Left lobe of liver (tissue), 2 donors: ENCODE results near the gene APOH. TPM values are rescaled to one million over a fixed set of nuclear protein-coding genes. Genes with fewer than 3 reads are reported as not detected.

Experiments
- ATAC-seq: fragments of 200-7000 bp; cut with Tn5 transposase; one replicate; pipeline ENCODE4 v1.9.1; 2020; ENCODE audit warnings: mild to moderate bottlenecking, moderate library complexity
- DNase-seq: peaks from one replicate; pipeline ENCODE4 v3.0.0-alpha.2; 2020; ENCODE audit warnings: low spot score
- total RNA-seq: library from RNA; stranded (reverse); gene quantifications from one replicate; pipeline ENCODE4 v1.2.1, GENCODE V29; 2021
- donor health status: DM: no; HTN: no; CAD: no; lungs with moderate emphysema.
- donor health status: DM: no; HTN: yes; CAD: no.

APOH gene
- total RNA-seq, 1 donor from 2014 or later: 3,947 TPM

DNA sequence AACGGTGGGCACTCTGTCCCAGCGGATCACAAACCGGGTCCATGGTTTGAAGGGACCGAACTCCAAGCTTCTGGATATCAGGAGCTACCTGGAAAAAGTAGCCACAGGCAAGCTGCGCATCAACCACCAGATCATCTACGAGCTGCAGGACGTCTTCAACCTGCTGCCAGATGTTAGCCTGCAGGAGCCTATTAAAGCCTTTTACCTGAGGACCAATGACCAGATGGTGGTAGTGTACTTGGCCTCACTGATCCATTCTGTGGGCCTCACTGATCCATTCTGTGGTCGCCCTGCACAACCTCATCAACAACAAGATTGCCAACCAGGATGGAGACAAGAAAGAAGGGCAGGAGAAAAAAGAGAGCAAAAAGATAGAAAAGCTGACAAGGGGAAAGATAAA, 31.0 kb downstream of the APOH start:
- ATAC-seq: no peak

GRCh38 chr17:66192378-66192687, 36.9 kb downstream of the APOH start:
- ATAC-seq (no peak), DNase-seq (no peak)

More for the DNA sequence above, 31.0 kb downstream of the APOH start:
- no peak for DNase-seq

GRCh38 chr17:66191593-66192377, 37.4 kb downstream of the APOH start, which contains the start of gene CEP112:
Gene CEP112, minus strand, starts transcription at chr17:66192133.
- ATAC-seq (peak; percentile 89), DNase-seq (peak; percentile 77)

DNA sequence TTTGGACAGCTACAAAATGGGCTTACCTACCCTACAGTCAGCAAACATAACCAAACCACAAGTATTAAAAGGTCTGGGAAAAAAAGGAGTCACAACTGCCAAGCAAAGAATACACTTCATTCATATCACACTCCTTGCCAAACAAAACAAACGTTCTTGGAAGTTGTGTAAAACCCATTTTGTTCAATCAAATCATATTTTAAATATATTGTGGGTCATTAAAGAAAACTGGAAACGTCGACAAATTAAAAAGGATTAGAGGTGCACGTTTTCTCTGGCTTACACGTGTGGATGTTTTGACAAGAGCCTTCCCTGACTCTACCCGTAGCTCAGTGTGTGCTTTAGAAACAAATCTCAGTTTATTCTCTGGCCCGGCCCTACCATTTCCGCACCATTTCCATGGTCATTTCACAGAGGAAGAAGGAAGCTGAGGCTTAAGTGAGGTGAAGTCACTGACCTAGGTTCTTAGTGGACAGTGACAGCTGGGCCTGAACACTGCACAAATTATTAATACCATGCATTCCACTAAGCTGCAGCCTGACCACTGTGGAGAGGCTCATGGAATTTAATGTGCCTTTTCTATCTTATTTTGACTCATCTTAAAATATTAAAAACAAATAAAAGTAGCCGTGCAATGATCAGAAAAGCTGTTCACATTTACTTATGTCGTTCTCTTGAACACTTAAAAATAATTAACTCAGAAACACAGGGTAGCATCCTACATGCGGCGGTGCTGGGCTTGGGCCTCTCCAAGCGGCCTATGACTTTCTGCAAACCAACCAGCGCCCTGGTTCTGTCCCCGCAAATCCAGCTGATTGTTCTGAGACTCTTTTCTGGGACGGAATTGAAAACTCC, 38.2 kb downstream of the APOH start:
- no peak for DNase-seq
- ATAC-seq: peak; percentile 33

DNA sequence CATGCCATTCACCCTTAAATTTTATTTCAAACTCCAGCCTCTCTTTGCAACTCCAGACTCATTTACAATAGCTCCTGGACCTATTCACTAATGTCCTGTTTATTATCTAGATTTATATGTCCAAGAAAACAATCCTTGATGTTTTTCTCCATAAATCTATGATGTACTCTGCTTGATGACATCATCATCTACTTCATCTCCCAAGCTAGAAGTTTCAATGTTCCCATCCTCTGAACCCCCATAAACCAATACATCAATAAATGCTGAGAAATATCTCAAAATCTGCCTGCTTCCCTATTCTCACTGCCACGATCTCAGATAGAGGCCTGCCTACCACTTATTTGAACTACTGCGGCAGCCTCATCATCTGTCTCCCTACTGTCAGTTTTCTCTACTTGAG, 41.5 kb downstream of the APOH start:
- ATAC-seq: no peak
- DNase-seq: no peak

DNA sequence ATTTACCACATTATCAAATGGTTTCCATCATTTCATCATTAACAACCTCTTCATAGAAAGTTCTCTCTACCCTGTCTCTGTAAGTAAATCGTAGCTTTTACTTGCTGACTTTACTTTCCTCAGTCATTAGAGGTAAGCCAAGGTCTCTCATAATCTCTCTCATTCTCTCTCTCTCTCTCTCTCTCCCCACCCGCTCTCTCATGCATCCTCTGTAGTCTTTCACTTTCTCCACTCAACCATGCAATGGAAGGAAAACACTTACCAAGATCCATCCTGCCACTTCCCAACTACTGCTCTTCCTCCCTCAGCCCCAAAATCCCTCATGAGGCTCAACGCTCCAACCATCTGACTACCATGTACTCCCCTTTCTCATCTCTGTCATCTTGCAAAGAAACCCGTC, 43.4 kb downstream of the APOH start:
- ATAC-seq (no peak), DNase-seq (no peak)

- DNase-seq: no peak
- ATAC-seq: no peak
Measured at GRCh38 chr17:66184392-66184791, 44.8 kb downstream of the APOH start.

- DNase-seq (no peak), ATAC-seq (no peak)
Measured at GRCh38 chr17:66183529-66183928, 45.7 kb downstream of the APOH start.

DNA sequence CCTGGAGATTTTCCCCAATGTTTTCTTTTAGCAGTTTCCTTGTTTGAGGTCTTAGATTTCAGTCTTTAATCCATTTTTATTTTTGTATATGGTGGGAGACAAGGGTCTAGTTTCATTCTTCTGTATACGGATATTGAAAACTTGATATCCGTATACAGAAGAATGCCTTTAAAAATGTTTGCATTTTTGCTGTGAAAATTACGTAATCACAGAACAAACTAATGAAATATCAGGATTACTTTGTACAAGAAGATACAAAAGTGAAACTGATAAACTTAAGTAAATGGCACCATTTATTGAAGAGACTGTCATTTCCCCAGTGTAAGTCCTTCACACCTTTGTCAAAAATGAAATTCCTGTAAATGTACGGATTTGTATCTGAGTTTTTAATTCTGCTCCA, 50.6 kb downstream of the APOH start:
- no peak for ATAC-seq

DNA sequence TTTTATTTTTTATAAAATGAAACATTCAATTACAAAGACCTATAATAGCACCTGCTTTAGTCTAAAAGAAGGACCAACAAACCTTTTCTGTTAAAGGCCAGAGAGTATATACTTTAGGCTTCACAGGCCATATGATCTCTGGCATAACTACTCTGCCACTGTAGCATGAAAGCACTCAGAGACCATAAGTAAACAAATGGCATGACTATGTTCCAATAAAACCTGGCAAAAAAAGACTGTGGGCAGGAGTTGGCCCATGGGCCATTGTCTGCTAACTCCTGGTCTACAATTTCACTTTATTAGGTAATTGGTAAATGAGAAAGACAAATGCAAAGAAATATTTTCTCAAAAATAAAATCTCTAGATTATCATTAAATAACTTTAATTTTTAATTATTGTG, 52.2 kb downstream of the APOH start:
- DNase-seq (no peak), ATAC-seq (peak; percentile 92)

More for the DNA sequence above, 50.6 kb downstream of the APOH start:
- DNase-seq: no peak

DNA sequence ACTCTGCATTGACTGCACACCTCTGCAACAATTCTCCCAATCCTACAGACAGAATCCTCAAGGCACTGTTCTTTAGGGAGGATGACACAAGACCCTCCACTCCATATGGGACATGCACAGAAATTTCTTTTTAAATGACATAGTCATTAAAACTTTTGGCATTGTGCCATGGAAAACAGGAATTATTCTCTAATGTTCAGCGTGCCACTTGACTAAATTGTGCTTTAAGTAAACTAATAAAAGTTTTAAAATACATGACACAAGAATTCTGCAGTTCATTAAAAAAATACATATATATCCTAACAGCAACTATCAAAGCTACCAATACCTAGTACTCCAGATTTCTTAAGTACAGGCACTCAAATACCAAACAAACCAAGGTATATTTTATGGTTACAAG, 53.3 kb downstream of the APOH start:
- ATAC-seq (no peak), DNase-seq (no peak)

GRCh38 chr17:66172691-66173223, 56.5 kb downstream of the APOH start:
- ATAC-seq (no peak), DNase-seq (no peak)

- DNase-seq: no peak
- ATAC-seq: no peak
Measured at GRCh38 chr17:66172144-66172543, 57.1 kb downstream of the APOH start.

GRCh38 chr17:66171692-66172091, 57.5 kb downstream of the APOH start:
- ATAC-seq (no peak), DNase-seq (no peak)

DNA sequence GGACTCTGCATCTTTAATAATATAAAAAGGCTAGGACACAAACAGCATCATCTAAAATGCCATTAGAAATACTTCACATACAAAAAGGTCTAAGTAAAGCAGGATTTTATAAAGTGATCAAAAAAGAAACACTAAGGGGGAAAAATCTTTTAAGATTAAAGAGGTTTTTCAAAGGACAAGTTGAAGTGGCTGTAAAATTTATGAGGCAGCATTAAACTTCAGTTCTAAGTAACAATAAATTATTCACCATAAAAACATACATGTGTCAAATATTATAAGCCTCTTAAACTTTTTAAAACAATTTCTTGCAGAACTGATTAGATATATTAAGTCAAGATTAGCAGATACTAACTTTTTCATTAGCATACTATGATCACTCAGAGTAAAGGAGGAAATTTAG, 58.0 kb downstream of the APOH start:
- ATAC-seq: no peak
- DNase-seq: no peak

- DNase-seq (no peak), ATAC-seq (no peak)
Measured at GRCh38 chr17:66169839-66170238, 59.4 kb downstream of the APOH start.

DNA sequence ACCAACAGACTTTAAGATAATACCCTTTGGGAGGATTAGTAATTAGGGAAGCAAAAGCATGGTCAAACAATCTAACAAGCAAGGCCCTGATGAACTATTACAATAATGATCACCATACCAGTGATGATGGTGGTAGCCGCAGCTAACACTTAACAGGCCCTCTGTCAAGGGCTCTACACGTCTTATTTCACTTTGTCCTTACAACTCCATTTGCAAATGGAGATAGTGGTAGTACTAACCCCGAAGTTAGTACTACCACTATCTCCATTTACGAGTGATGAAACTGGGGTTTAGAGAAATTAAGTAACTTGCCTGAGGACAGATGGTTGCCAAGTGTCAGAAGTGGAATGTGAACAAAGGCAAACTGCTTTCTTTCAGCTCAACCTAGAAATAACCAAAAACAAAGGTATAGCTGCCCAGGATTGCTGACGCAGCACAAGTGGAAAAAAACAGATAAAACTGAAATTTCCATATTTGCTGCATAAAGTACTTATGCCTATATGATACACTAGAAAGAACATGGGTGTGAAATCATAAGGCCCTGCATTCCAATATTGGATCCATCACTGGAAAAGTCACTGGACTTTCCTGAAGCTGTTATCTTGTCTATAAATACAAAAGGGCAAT, 61.9 kb downstream of the APOH start:
- no peak for ATAC-seq
- no peak for DNase-seq

- DNase-seq (no peak), ATAC-seq (peak; percentile 83)
Measured at GRCh38 chr17:66165537-66166123, 63.6 kb downstream of the APOH start.
